Stomach (tissue), 9 donors: ENCODE results near the gene ZKSCAN8. TPM values are rescaled to one million over a fixed set of nuclear protein-coding genes. Genes with fewer than 3 reads are reported as not detected.

Source experiments
- DNase-seq, 2 donors: peaks; one replicate each; pipeline versions ENCODE4 v3.0.0 to v3.0.0-alpha.2; 2013 to 2019
- H3K27ac ChIP-seq, 5 donors: fragments of 200-600 bp in 4 of 5; sonication (generic) in 4 of 5; one replicate each; pipeline ENCODE4 v1.5.1; 2013 to 2019; ENCODE audit warnings: mild to moderate bottlenecking in 1 of 5, moderate library complexity in 1 of 5
- H3K27me3 ChIP-seq, 3 donors: fragments of 200-600 bp; sonication (generic); one replicate each; pipeline ENCODE4 v1.5.1; 2017 to 2019; ENCODE audit warnings: mixed run types in 1 of 3
- H3K36me3 ChIP-seq, 4 donors: fragments of 200-600 bp; sonication (generic); 1 replicate in 3 of 4; 2 replicates in 1 of 4; pipeline ENCODE4 v1.5.1; 2016 to 2019
- H3K4me1 ChIP-seq, 4 donors: fragments of 200-600 bp; sonication (generic); one replicate each; pipeline ENCODE4 v1.5.1; 2016 to 2019
- H3K4me3 ChIP-seq, 4 donors: fragments of 200-600 bp; sonication (generic) in 3 of 4; one replicate each; pipeline ENCODE4 v1.5.1; 2016 to 2019; ENCODE audit warnings: mild to moderate bottlenecking in 1 of 4
- H3K9me3 ChIP-seq, 4 donors: fragments of 200-600 bp; sonication (generic); one replicate each; pipeline ENCODE4 v1.5.1; 2016 to 2019
- EP300 ChIP-seq: sonication (generic); formaldehyde crosslinking; IDR thresholded peaks from one replicate; pipeline ENCODE4 v1.6.1; 2017; ENCODE audit warnings: antibody characterized with exemption
- POLR2A ChIP-seq, 4 donors: fragments of 450-650 bp; IDR thresholded peaks; one replicate each; pipeline ENCODE4 v1.6.1; 2016; ENCODE audit warnings: antibody characterized with exemption in 4 of 4, control low read depth in 2 of 4, mild to moderate bottlenecking in 1 of 4, moderate library complexity in 1 of 4
- POLR2AphosphoS5 ChIP-seq, 3 donors: sonication (generic); formaldehyde crosslinking; IDR thresholded peaks; one replicate each; pipeline ENCODE4 v1.6.1; 2016; ENCODE audit warnings: antibody characterized with exemption in 3 of 3
- WGBS, 5 donors: extraction: QIAGEN DNeasy Blood & Tissue Kit in 3 of 5; methylation state at CpG; one replicate each; pipeline versions ENCODE4 v1.1.5 to v1.1.7; 2013 to 2018; 5-methylcytosine and 5-hydroxymethylcytosine counted together
- intact Hi-C: fragments of 100-400 bp; cut with DNase I; formaldehyde crosslinking; loops from one replicate; pipeline ENCODE4 v1.15.1; 2023; ENCODE audit warnings: low total_unique reads
- polyA plus RNA-seq, 3 donors: library from polyadenylated mRNA; stranded (reverse); fragments of 200-250 nt; gene quantifications; one replicate each; pipeline ENCODE4 v1.2.3, GENCODE V29; 2013
- total RNA-seq, 5 donors: library from RNA; depleted of rRNA; stranded (reverse); fragments of >200 nt; gene quantifications; one replicate each; pipeline versions ENCODE4 v1.1.0 to v1.2.3, GENCODE V29; 2014 to 2016
- TF ChIP-seq, protein P1 (sequence below), 7 experiments: fragments of 450-650 bp in 4 of 7; fragments of 200-600 bp in 3 of 7; sonication (generic) in 3 of 7; IDR thresholded peaks; one replicate each; pipeline ENCODE4 v1.5.1; 2016 to 2019; ENCODE audit warnings: antibody characterized with exemption in 7 of 7, control low read depth in 2 of 7, mild to moderate bottlenecking in 1 of 7
- donor health status: healthy with polysubstance abuse.
- donor health status: Bipolar disorder and iron deficiency.
- donor health status: healthy.

ZKSCAN8 gene
- total and polyA plus RNA-seq, 8 donors = 1.8 to 101 (median 8.7) TPM

DNA sequence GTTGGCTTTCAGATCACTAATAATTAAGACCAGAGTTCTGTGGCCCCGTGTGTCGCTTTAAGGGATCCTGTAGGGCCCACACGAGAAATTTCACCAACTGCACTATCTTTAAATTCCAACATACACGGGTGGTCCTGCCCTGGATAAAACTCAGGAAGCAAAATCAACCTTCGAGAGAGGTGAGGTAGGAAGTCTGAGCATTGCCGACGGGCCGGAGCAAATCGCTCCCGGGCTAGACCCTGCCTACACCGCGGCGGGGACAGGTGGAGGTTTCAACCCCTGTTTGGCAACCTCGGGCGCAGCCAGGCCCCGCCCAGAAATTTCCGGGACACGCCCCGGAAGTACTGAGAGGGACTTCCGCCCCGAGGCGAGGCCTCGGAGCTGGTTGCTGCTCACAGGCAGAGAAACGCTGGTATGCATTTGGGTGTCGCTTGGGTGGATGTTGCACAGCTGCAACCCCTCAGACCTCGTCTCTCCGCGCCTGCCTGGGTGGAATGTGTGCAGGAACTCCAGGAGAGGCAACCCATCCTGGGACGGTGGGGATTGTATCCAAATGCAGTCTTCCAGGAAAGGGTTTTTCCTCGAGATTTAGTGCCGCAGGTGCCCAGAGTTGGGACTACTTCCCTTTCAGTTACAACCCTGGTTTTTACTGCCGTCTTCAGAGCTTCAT, 19.9 kb downstream of the ZKSCAN8 start:
- Histone ChIP-seq H3K4me3 (peak overlapping the region; percentile 42 to 59 (median 53)), H3K36me3 (peaks cover 0 to 22% (median 17%) of the 10 kb centered on the region in 4 donors), H3K27me3 (no peaks in the 10 kb centered on the region), H3K9me3 (no peaks in the 10 kb centered on the region), H3K27ac (peak overlapping the region in 1 of 5 donors; percentile 52), H3K4me1 (peaks cover 0 to 16% (median 14%) of the 10 kb centered on the region in 4 donors)
- peak; percentile 59 to 91 for DNase-seq
- 5 to 14% (median 8%) methylated on average over 31 to 32 of the region's 32 CpGs for WGBS, 5 donors
- no peak for TF ChIP-seq POLR2A (IDR thresholded peaks at IDR 0.05)
- TF ChIP-seq EP300 = no peak
- TF ChIP-seq POLR2AphosphoS5 (IDR thresholded peaks at IDR 0.05) = peak in 1 of 3 donors; percentile 63
- intact Hi-C loops = no loop called here

DNA sequence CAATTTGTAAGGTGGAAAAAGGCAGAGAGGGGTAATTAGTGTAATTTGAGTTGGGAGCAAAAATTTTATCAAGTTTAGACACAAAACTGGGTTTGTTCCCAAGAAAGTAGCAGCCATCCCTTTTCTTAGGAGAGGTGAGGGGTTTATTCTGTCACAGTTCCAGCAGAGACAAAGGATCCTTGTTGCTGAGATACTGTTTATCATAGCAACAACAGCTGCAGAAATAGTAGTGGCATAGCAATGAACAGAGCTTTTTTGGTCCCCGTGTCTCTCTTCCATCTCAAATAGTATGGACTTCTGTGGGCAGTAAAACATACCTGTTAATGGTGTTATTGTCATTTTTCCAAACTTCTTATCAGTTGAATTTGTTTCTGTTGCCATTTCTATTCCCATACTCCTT, 23.9 kb downstream of the ZKSCAN8 start:
- Histone ChIP-seq H3K4me3 (no peak overlapping the region), H3K36me3 (no peaks in the 10 kb centered on the region), H3K27me3 (no peaks in the 10 kb centered on the region), H3K9me3 (no peaks in the 10 kb centered on the region), H3K4me1 (peaks cover 0 to 16% (median 14%) of the 10 kb centered on the region in 4 donors), H3K27ac (no peak overlapping the region)
- no peak for DNase-seq
- TF ChIP-seq, protein P1, sequence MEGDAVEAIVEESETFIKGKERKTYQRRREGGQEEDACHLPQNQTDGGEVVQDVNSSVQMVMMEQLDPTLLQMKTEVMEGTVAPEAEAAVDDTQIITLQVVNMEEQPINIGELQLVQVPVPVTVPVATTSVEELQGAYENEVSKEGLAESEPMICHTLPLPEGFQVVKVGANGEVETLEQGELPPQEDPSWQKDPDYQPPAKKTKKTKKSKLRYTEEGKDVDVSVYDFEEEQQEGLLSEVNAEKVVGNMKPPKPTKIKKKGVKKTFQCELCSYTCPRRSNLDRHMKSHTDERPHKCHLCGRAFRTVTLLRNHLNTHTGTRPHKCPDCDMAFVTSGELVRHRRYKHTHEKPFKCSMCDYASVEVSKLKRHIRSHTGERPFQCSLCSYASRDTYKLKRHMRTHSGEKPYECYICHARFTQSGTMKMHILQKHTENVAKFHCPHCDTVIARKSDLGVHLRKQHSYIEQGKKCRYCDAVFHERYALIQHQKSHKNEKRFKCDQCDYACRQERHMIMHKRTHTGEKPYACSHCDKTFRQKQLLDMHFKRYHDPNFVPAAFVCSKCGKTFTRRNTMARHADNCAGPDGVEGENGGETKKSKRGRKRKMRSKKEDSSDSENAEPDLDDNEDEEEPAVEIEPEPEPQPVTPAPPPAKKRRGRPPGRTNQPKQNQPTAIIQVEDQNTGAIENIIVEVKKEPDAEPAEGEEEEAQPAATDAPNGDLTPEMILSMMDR (IDR thresholded peaks at IDR 0.05) = no peak
- TF ChIP-seq POLR2A (IDR thresholded peaks at IDR 0.05) (no peak), POLR2AphosphoS5 (IDR thresholded peaks at IDR 0.05) (no peak), EP300 (no peak)
- intact Hi-C loops = no loop called here
- WGBS, 5 donors = 52 to 87% (median 74%) methylated on average over 1 of the region's 1 CpG

DNA sequence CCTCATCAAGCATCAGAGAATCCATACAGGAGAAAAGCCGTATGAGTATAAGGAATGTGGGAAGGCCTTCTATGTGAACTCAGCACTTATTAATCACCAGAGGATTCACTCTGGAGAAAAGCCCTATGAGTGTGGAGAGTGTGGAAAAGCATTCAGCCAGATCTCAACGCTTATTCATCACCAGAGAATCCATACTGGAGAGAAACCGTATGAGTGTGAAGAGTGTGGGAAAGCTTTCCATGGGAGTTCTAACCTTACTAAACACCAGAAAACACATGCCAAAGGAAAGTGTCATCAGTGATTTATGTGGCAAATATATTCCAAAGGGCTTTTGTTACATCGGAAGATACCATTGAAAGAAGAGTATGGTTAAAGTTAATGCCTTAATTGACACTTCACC, 25.4 kb downstream of the ZKSCAN8 start:
- no peak overlapping the region for H3K4me3 ChIP-seq
- no peaks in the 10 kb centered on the region for H3K27me3 ChIP-seq
- no peak overlapping the region for H3K27ac ChIP-seq
- intact Hi-C loops = no loop called here
- 80 to 89% (median 86%) methylated on average over 4 of the region's 4 CpGs for WGBS, 5 donors
- no peak for DNase-seq
- no peaks in the 10 kb centered on the region for H3K9me3 ChIP-seq
- H3K36me3 ChIP-seq = no peaks in the 10 kb centered on the region
- TF ChIP-seq, protein P1 (IDR thresholded peaks at IDR 0.05) = no peak
- TF ChIP-seq EP300 = no peak
- TF ChIP-seq POLR2A (IDR thresholded peaks at IDR 0.05) = no peak
- TF ChIP-seq POLR2AphosphoS5 (IDR thresholded peaks at IDR 0.05) = no peak
- peaks cover 0 to 5% (median 3%) of the 10 kb centered on the region in 4 donors for H3K4me1 ChIP-seq

DNA sequence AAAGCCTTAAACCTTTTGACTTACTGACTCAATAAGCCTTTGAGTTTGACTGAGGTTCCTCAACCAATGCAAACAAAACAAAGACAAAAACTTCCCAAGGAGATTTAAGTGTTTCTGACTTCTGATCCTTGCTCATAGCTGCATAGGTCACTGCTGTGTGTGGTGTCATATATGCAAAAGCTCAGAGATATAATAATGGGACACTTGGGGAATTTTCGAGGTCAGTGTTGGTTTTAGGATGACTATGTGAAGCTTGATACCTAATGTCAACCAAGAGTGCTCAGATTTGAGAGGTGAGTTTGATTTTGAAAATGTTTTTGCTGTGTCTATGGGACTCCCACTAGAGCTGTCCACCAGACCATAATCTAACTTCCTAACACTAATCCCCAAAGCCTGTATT, 26.2 kb downstream of the ZKSCAN8 start:
- intact Hi-C loops = no loop called here

More for the DNA sequence above, 26.2 kb downstream of the ZKSCAN8 start:
- TF ChIP-seq, protein P1 (IDR thresholded peaks at IDR 0.05) = no peak
- TF ChIP-seq POLR2AphosphoS5 (IDR thresholded peaks at IDR 0.05) = no peak
- TF ChIP-seq EP300 = no peak
- no peak for TF ChIP-seq POLR2A (IDR thresholded peaks at IDR 0.05)
- Histone ChIP-seq H3K27me3 (no peaks in the 10 kb centered on the region), H3K27ac (no peak overlapping the region), H3K36me3 (no peaks in the 10 kb centered on the region), H3K4me3 (no peak overlapping the region), H3K9me3 (no peaks in the 10 kb centered on the region), H3K4me1 (no peaks in the 10 kb centered on the region)
- DNase-seq = no peak
- WGBS, 5 donors = 64 to 92% (median 70%) methylated on average over 1 of the region's 1 CpG
